ENCODE measurements around the gene CCDC70. TPM values are rescaled to one million over a fixed set of nuclear protein-coding genes. Genes with fewer than 3 reads are reported as not detected.
"Not testable (repeated sequence)": the region's sequence is repeated elsewhere in the genome, so short reads cannot be mapped to it uniquely, and the experiment has no call there.

Gene CCDC70
- not detected for polyA plus RNA-seq (ENCODE audit: insufficient read length in 3 of 3)

DNA sequence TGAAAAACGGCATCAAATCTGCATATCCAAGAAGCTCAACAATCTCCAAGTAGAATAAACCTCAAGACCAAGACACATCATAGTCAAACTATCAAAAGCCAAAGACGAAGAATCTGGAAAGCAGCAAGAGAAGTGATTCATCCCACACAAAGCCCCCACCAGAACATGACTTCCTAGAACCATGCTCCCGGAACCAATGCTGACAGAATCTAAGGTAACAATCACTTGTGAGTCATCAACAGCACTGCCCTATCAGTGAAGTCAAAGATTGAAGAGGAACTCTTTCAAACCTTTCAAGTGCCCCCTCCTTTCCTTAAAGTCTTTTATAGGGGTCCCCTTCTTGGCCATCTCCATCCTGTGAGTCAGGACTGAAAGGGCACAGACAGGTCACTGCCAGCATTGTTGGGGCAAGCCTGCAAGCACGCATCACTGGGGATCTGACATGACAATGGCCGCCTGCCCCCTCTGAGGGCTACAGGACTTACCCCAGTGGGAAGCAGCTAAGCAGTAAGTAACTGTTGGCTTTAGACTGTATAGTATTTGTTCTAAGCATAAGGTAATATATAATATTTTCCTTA, at the start of gene CCDC70:
TSS of gene CCDC70 (plus strand) at position 247 of the 578 bp plus-strand sequence. CDS start 3,443 bp downstream, outside the sequence.
- DNase-seq (ENCODE audit: low read depth in 3 of 3, low spot score in 2 of 3), result no peak

DNA sequence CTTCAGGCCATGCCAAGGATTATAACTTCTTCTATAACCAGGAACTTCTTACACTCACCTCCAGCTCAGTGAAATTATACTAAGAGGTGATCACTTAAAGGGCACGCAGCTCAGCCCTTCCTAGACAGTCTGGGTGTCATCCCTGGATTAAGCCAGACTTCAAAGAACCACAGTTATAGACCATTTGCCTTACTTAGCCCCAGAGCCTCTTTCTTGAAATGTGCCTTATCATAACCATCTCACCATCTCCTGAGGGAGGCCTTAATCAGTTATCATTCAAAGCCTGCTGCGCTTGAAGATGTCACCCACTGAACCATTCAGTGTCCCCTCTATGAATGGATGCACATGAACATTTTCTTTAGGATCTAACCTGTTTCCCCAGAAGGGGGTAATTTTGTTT, 47.7 kb upstream of the CCDC70 start:
- DNase-seq (ENCODE audit: low read depth in 3 of 3, low spot score in 2 of 3), result no peak

DNA sequence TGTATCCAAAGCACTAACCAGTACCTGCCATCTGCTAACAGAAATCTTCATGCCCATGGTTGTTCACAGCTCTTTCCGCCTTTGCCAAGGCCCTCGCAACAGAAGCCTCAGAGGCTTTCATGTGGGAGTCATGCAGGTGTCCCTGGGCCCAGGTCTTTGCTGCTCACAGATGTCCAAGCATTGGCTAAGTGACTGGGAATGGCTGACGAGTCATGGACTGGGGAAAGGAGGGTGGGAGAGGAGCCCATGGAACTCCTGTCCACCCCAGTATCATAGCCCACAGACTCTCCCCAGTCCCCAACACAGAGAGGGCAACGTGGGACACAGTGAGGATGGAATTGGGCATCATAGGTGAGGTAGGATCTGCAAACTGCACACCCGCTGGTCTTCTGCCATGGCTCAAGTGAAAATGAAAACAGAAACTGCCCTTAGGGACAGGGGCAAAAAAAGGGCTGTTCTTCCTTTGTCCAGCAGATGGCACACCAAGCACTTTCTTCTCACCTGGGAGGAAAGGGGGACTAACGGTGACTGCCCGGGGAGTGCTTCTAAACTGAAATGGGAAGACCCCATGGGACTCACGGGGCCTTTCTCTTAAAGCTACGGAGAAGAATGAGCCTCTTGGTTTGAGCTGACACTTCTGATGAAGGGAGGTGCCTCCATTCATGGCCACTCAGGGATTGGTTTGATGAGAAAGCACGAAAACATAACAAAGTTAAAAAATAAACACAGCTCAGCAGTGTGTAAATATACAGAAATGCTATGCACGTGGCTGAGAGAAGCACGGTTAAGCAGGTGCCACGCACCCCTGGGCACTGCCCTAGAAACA, 46.7 kb upstream of the CCDC70 start:
- DNase-seq (ENCODE audit: low read depth in 3 of 3, low spot score in 2 of 3), result peak in 2 of 3 donors; percentile 33 to 59

DNA sequence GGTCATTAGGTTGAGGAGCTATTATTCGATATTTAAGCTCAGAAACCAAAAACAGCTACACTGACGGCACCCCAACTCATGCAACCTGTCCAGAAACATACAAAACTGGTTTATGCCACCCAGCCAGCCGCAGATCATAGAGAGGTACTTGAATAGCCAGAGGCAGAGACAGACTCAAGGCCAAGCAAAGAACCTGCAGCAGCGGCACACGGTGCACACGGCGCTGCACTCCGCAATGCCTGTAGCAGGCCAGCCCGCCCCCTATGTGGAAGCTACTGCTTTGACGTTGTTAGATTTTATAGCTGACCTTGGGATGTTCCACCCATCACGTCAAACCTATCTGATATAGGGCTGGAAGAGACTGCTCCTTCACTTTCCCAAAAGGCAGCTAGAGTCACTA, 45.9 kb upstream of the CCDC70 start:
- no peak for DNase-seq (ENCODE audit: low read depth in 3 of 3, low spot score in 2 of 3)

DNA sequence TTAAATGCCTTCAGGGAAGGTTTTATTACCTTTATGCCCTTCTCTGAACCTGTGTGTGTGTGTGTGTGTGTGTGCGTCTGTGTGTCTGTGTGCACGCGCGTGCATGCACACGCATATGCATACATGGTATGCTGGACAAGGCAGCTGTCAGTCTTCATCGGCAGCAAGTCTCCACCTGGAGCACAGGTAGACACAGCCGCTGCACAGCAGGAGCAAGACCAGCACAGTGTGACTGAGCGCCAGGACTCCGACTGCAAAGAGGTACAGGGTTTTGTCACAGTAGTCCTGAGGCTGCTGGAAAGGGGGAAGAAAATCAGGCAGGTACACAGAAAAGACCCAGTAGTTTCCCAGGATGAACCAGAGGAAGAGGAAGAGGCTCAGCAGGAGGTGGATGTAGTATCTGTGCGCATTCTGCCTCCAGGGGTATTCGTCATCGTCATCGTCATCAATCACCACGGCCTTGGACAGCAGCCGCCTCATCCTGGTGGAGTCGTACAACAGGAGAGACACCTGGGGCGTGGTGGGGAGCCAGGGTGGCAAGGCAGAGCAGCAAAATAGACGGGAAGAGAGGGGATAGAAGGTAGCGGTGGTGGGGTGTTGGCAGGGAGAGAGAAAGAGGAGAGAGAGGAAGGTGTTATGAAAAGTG, 45.0 kb upstream of the CCDC70 start:
- DNase-seq (ENCODE audit: low read depth in 3 of 3, low spot score in 2 of 3), result no peak

DNA sequence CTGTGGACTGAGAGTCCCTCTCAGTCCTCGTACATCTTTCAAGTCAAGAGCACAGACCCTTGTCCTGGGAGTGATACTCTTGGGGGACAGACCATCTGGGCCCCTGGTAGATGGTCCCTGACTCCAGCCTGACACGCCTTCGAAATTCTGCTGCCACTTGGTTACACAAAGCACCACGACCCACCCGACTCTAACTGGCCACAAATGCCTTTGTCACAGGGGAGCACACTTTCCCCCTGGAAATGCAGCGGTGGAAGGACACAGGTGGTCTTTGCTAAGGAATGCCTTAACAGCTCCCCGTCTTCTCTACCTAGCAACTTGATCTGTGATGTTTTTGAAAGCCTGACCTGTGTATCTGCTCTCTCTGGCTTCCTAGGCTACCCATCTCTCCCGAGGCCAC, 44.1 kb upstream of the CCDC70 start:
- DNase-seq (ENCODE audit: low read depth in 3 of 3, low spot score in 2 of 3), result no peak

DNA sequence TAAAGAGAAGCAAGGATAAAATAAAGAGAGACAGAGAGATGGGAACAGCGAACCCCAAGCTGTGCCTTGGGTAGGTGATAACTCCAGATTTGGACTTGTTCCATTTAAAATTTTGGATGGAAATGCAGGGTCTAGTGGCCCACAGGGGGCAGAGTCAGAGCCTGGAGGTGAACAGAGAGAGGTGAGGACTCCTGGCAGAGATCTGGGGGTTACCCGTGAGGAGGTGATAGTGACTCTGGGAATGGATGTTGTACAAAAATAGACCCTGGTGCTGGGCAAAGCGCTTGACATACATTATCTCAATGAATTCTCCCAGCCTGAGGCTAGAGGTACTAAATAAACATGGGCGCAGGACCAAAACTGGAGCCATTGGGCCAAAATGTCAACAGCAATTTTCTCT, 43.5 kb upstream of the CCDC70 start:
- DNase-seq (ENCODE audit: low read depth in 3 of 3, low spot score in 2 of 3), result no peak

DNA sequence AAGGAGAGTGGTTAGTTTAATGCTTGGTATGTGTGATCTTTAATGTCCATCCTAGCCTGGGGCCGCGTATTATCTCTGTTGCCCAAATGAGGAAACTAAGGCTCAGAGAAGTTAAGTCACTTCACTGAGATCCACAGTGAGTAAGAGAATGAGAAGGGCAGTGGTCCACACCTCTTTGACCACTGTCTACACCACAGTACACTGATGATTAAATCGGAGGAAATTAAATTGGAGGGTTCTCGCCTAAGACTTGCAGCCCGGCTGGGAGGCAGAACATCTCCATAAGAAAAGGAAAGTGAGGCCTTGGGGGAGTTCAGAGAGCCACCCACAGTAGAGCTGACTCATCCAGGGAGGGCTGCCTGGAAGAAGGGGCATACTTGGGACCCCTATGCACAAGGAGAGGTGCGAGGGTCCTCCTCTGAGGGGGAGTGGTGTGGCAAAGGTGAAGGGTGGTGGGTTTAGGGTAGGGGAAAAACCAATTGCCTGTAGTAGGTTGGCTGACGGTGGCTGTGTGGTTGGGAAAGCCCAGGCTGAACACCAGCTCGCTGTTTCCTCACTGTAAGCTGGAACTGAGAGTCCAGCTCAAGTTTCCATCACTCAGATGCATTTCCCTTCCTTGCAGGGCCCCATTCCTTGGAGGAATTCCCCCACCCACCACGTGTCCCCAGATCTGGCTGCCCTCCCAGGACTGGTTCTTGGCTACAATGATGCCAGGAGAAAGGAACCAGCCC, 42.8 kb upstream of the CCDC70 start:
- DNase-seq (ENCODE audit: low read depth in 3 of 3, low spot score in 2 of 3), result no peak

DNA sequence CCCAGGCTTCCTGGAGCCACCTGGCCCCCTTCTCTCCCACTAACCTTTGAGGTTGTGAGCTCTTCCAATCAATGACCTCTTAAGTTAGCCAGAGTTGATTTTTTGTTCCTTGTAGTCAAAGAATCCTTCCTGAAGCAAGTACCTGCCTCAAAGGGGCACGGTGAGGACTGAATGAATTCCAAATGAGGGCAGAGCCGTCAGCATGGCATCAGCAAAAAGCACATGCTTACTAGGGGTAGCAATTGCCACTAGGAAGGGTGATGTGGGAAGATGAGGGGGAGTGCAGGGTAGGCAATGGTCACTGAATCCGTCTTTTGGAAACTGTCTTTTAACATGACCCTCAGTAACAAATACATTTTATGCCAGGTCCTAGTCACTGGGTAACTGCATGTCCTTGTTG, 42.2 kb upstream of the CCDC70 start:
- DNase-seq (ENCODE audit: low read depth in 3 of 3, low spot score in 2 of 3), result no peak

DNA sequence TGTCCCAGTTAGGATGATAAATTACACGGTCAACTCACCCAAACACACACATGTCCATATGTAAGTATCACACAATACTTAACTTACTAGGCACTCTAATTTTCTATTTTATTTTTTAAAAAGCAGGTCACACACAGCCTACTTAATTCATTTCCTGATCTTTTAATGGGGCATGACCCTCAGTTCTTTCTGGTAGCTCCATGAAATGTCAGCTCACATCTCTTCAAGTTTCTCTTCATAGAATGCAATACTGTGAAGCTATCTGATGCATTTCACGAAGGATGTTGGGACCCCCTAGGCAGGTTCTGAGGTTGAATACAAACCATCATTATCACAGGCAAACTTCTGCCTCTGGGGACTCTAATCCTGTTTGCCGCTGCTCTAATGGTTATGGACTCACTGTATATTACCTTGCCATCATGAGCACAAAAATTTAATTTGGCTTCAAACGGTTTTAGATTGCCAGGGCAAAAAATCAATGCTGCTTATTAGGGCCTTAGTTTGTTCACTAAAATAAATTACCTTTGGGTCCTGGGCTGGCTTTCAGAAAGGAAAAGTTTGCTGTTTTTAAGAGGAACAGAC, 41.7 kb upstream of the CCDC70 start:
- DNase-seq (ENCODE audit: low read depth in 3 of 3, low spot score in 2 of 3), result no peak

DNA sequence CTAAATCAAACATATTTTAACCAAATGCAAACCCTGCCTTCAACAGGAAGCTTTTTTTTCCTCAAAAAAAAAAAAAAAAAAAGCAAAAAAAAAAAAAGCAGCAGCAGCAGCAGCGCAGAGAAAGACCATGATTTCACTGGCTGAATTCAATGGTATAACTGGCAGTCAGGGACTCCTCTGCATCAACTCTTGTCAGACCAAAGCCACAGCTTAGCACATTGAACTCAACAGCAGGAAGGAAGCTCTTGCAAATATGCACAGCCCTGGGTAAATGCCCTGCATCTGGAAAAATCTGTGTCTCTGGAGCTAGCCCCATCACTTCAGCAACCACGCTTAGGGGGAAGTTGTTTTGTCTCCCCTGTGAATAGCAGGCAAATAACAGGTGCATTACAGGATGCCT, 40.2 kb upstream of the CCDC70 start:
- no peak for DNase-seq (ENCODE audit: low read depth in 3 of 3, low spot score in 2 of 3)

DNA sequence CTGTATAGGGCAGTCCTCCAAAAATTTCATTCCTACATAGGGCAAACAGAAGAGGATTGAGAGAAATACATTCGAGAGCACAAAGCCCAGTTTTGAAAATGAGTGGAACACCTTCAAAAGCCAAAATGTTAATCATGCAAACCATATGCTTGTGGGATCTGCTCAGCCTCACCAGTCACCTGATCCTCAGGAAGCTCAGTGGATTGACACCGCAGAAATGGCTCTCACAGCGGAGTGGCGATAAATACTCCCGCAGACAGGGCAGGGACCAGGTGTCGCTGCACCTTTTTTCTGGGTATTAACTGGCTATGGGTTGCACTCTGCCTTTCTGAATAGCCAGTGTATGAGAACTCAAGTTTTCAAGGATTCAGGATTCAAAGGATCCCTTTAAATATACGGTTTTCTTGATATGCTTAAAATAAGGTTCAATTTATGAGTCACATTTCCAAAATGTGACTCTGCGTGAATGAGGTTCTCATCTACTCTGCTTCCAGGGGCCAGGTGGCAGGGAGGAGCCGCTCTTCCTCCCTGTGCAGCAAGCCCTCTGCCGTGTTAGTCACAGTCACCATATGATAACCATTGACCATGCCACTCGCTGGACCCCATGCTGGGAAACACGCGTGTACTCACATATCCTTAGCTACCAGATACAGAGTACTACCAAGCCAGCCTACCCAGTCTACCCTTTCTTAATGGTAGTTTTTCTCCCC, 39.5 kb upstream of the CCDC70 start:
- DNase-seq (ENCODE audit: low read depth in 3 of 3, low spot score in 2 of 3), result no peak

DNA sequence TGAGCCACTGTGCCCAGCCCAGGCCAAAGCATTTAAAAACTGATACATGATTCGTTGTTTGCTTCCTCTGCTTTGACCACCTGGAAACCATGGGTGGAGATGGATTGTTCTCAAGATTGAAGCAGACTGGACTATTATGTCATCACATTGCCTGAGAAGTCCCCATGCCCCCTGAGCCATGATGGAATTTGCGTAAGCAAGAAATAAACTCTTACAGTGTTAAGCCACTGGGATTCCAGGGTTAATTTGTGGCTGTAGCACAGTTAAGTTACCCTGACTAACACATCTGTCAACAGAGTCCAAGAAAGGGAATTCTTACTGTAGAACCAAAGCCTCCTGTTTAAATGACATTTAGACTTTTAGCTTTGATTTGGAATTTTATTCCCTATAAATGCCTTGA, 38.4 kb upstream of the CCDC70 start:
- no peak for DNase-seq (ENCODE audit: low read depth in 3 of 3, low spot score in 2 of 3)

DNA sequence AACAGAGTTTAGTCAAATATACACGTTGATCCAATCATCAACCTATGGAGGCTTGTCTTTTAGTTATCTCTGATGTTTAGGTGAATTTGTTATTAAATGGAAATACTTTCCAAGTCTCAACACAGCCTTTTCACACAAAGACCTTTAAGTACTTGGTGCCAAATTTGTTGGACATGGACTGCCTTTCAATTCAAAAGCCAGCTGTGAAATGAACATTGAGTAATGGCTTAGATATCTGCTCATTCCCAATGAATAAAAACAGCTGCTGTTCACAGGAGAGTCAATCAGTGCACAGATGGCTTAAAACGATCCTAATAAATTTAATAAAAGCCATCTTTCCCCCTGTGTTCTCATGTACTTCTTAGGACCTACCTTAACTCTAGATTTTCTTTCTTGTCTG, 37.9 kb upstream of the CCDC70 start:
- DNase-seq (ENCODE audit: low read depth in 3 of 3, low spot score in 2 of 3), result no peak

DNA sequence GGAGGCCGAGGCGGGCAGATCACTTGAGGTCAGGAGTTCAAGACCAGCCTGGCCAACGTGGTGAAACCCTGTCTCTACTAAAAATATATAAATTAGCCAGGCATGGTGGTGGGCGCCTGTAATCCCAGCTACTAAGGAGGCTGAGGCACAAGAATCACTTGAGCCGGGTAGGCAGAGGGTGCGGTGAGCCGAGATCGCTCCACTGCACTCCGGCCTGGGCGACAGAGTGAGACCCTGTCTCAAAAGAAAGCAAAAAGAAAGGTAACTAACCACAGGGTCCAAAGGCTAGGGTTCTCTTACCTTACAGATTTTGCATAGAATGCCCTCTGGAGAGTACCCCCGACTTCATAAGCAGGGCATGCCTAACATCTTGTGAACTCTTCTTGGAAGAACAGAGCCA, 37.1 kb upstream of the CCDC70 start:
- DNase-seq (ENCODE audit: low read depth in 3 of 3, low spot score in 2 of 3), result not testable (repeated sequence)

DNA sequence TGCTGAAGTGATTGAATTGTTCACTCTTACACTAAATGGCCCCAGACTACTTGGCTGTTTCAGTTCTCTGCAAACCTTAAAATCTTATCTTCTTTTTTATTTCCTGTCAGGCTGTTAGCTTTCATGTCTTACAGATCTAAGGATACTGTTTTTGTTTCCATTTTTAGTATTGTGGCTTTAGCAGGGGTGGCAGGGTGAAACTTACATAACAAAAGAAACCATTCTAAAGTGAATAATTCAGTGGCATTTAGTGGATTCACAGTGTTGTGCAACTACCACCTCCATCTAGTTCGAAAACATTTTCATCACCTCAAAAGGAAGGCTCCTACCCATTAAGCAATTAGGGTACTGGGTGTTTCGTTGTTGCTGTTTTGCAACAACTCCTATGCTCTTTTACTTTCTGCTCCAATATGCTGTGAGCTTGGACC, 36.6 kb upstream of the CCDC70 start:
- DNase-seq (ENCODE audit: low read depth in 3 of 3, low spot score in 2 of 3), result no peak

DNA sequence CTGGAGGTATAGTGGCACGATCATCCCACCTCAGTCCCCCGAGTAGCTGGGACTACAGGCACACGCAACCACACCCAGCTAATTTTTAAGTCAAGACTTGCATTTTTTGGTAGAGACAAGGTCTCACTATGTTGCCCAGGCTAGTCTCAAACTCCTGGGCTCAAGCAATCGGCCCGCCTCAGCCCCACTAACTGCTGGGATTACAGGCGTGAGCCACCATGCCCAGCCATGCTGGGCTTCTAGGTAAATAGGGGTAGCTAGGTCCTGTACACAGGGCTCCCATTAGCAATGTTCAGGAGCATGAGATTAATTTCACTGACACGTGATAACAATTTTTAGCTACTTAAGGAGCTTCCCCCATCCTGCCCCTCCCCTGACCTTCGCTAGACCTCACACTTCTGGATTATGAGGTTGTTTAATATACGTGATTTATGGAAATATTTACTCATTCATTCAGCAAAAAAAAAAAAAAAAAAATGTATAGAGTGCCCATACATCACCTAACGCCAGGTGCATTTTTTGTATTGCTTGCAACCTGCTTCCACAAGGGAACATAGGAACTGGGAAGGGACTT, 36.0 kb upstream of the CCDC70 start:
- no peak for DNase-seq (ENCODE audit: low read depth in 3 of 3, low spot score in 2 of 3)

DNA sequence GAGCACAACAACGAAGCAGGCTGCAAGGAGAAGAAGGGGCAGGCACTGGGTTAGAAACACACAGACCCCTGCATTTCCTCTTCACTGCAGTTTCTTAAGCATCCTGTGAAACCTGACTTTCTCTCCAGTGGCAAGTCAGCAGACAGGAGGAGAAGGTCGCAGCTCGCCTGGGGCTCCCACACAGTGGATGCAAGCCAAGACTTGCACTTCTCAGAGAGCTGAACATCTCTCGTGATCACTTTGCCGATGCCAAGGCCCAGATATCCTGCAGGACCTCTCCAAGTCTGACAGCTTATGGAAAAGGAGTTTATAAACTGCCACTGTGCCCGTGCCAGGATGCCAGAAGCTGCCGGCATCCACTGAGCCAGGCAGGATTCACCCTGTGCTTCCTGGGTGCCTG, 35.2 kb upstream of the CCDC70 start:
- DNase-seq (ENCODE audit: low read depth in 3 of 3, low spot score in 2 of 3), result no peak

DNA sequence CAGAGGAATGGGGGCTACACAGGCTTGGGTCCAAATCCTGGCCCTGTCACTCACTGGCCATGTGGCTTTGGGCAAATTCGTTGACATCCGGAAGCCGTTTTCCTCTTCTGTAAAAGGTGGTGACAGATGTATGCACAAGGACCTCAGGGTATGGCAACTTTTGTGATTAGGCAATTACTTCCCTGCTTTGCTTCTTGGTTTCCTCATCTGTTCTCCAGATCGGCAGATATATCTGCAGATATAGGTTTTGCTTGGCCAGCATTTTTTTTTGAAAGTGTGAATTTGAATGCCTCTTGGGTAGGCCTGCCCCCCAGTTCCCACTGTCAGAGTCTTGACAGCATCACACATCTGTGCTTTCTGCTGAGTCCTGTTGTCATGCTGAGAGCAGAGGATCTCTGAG, 34.5 kb upstream of the CCDC70 start:
- DNase-seq (ENCODE audit: low read depth in 3 of 3, low spot score in 2 of 3), result no peak

All from right renal cortex interstitium (tissue), 3 donors.